ENCODE measurements around the gene MDFIC. TPM values are rescaled to one million over a fixed set of nuclear protein-coding genes. Genes with fewer than 3 reads are reported as not detected.
"Not testable (repeated sequence)": the region's sequence is repeated elsewhere in the genome, so short reads cannot be mapped to it uniquely, and the experiment has no call there.

The MDFIC gene
- not detected in 2 replicates for total RNA-seq (2014; rRNA removed; shearing (Covaris generic); ENCODE audit: low replicate concordance)

DNA sequence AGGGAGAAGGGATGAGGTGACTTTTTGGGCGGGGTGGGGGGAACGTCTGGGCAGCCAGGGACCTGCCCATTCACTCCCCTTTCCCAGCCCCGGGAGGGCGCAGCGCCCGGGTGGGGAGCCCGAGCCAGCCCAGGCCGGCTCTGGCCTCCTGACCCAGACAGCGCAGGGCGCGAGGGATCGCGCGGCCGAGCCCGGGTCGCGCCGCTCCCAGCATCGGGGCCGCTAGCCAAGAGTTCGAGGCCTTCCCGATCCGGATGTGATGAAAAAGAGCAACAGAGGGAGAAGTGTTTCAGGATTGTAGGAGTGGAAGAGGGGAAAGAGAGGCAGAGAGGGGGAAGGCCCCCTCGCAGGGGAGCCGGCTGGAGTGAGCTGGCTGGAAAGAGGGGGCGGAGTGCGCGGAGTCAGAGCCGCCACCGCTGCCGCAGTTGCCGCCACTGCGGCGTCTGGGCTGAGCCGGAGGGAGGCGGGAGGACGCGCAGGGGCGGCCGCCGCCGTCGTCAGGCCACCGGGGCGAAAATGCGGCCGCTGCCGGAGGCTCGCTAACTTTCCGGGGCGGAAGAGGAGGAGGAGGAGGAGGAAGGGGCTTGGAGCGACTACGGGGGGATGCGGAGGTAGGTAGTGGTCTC, at the start of gene MDFIC:
MDFIC (plus strand) TSS at position 69 of the 626 bp plus-strand sequence. CDS start 940 bp downstream, outside the sequence.
- no peaks in the 10 kb centered on the region for H3K4me1 ChIP-seq (ENCODE audit: low read length)
- no peaks in the 10 kb centered on the region for H3K9me3 ChIP-seq (ENCODE audit: low read length)
- no peak within 1 kb of the TSS for H3K4me3 ChIP-seq (ENCODE audit: low read length)
- H3K27ac ChIP-seq (ENCODE audit: low read length): no peak within 1 kb of the TSS
- no peaks in the 10 kb centered on the region for H3K79me2 ChIP-seq (ENCODE audit: low read length)
- no peak within 1 kb of the TSS for H3K9ac ChIP-seq (ENCODE audit: low read length)
- H3K27me3 ChIP-seq (ENCODE audit: low read length): no peaks in the 10 kb centered on the region
- no peak within 1 kb of the TSS for H3K4me2 ChIP-seq (ENCODE audit: low read depth, low read length, poor library complexity, severe bottlenecking)
- no peaks in the 10 kb centered on the region for H4K20me1 ChIP-seq (ENCODE audit: insufficient read depth, low read depth, low read length)
- no peak for DNase-seq
- H3K36me3 ChIP-seq (ENCODE audit: insufficient read depth, low read length): no peaks in the 10 kb centered on the region
- no peak within 1 kb of the TSS for H2AFZ ChIP-seq (ENCODE audit: low read length)
- no peaks in the 10 kb centered on the region for H3K9me2 ChIP-seq (replicated peaks; ENCODE audit: insufficient read depth, low read length)

DNA sequence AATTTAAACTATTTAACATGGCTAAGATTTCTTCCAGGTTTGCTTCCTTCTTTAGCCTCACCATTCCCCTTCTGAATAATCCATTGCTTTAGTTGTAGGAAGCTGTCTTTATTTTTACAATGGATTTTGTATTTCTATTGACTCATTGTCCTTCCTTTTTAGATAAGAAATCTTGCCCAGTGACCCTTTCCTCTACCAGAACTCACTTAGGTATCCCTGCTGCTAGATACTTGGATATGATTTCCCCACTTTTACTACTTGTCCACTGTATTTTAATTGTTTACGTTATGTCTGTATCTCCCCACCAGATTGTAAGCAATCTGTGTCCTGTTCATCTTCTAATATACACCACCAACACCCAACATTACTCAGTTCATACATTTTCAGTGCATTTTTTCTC, 47.7 kb upstream of the MDFIC start:
- no peak overlapping the region for H2AFZ ChIP-seq (ENCODE audit: low read length)

DNA sequence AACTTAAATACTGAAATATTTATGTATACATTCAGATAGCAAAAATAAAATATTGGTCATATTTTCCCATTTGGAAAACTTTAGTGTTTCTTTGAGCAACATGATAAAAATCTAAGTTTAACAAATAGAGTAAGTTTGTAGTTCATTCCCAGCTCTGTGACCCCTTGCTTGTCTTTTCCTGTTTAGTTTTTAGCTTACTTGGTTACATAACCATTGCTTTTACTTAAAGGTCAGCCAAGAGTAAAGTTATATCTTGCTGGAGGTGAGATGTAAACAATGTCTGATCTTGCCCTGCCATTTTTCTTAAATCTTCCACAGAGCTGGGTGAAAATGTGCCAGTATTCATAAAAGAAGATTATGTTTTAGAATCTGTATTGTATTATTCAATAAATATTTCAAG, 46.7 kb upstream of the MDFIC start:
- no peak for DNase-seq
- no peak overlapping the region for H3K4me2 ChIP-seq (ENCODE audit: low read depth, low read length, poor library complexity, severe bottlenecking)
- no peaks in the 10 kb centered on the region for H4K20me1 ChIP-seq (ENCODE audit: insufficient read depth, low read depth, low read length)
- H3K4me3 ChIP-seq (ENCODE audit: low read length): no peak overlapping the region
- no peak overlapping the region for H3K9ac ChIP-seq (ENCODE audit: low read length)
- no peaks in the 10 kb centered on the region for H3K4me1 ChIP-seq (ENCODE audit: low read length)
- H3K9me2 ChIP-seq (replicated peaks; ENCODE audit: insufficient read depth, low read length): no peaks in the 10 kb centered on the region
- H2AFZ ChIP-seq (ENCODE audit: low read length): no peak overlapping the region
- H3K27me3 ChIP-seq (ENCODE audit: low read length): no peaks in the 10 kb centered on the region
- no peaks in the 10 kb centered on the region for H3K36me3 ChIP-seq (ENCODE audit: insufficient read depth, low read length)
- peaks cover 17% of the 10 kb centered on the region; the same call in 1 of the 2 replicates for H3K9me3 ChIP-seq (ENCODE audit: low read length)
- H3K27ac ChIP-seq (ENCODE audit: low read length): no peak overlapping the region
- no peaks in the 10 kb centered on the region for H3K79me2 ChIP-seq (ENCODE audit: low read length)

More for the DNA sequence above, 47.7 kb upstream of the MDFIC start:
- H3K4me3 ChIP-seq (ENCODE audit: low read length): no peak overlapping the region
- no peaks in the 10 kb centered on the region for H3K27me3 ChIP-seq (ENCODE audit: low read length)
- H3K9me2 ChIP-seq (replicated peaks; ENCODE audit: insufficient read depth, low read length): no peaks in the 10 kb centered on the region
- no peak overlapping the region for H3K4me2 ChIP-seq (ENCODE audit: low read depth, low read length, poor library complexity, severe bottlenecking)
- H4K20me1 ChIP-seq (ENCODE audit: insufficient read depth, low read depth, low read length): no peaks in the 10 kb centered on the region
- H3K4me1 ChIP-seq (ENCODE audit: low read length): no peaks in the 10 kb centered on the region
- no peak for DNase-seq
- no peak overlapping the region for H3K27ac ChIP-seq (ENCODE audit: low read length)
- no peaks in the 10 kb centered on the region for H3K79me2 ChIP-seq (ENCODE audit: low read length)
- H3K36me3 ChIP-seq (ENCODE audit: insufficient read depth, low read length): no peaks in the 10 kb centered on the region
- peaks cover 17% of the 10 kb centered on the region; the same call in 1 of the 2 replicates for H3K9me3 ChIP-seq (ENCODE audit: low read length)
- H3K9ac ChIP-seq (ENCODE audit: low read length): no peak overlapping the region

DNA sequence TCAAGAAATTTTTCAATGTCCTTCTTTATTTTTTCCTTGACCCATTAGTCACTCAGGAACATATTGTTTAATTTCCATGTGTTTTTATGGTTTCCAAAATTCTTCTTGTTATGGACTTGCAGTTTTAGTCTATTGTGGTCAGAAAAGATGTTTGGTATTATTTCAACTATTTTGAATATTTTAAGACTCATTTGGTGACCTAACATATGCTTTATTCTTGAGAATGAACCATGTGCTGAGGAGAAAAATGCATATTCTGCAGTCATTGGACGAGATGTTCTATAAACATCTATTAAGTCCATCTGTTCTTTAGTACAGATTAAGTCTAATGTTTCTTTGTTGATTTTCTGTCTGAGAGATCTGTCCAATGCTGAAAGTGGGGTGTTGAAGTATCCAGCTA, 42.3 kb upstream of the MDFIC start:
- Histone ChIP-seq H2AFZ (ENCODE audit: low read length) (no peak overlapping the region), H3K9me2 (replicated peaks; ENCODE audit: insufficient read depth, low read length) (no peaks in the 10 kb centered on the region), H3K9ac (ENCODE audit: low read length) (no peak overlapping the region), H3K36me3 (ENCODE audit: insufficient read depth, low read length) (no peaks in the 10 kb centered on the region), H4K20me1 (ENCODE audit: insufficient read depth, low read depth, low read length) (no peaks in the 10 kb centered on the region), H3K9me3 (ENCODE audit: low read length) (peaks cover 22% of the 10 kb centered on the region), H3K27ac (ENCODE audit: low read length) (no peak overlapping the region), H3K4me2 (ENCODE audit: low read depth, low read length, poor library complexity, severe bottlenecking) (no peak overlapping the region), H3K27me3 (ENCODE audit: low read length) (no peaks in the 10 kb centered on the region), H3K79me2 (ENCODE audit: low read length) (no peaks in the 10 kb centered on the region), H3K4me3 (ENCODE audit: low read length) (no peak overlapping the region), H3K4me1 (ENCODE audit: low read length) (no peaks in the 10 kb centered on the region)
- DNase-seq: no peak

DNA sequence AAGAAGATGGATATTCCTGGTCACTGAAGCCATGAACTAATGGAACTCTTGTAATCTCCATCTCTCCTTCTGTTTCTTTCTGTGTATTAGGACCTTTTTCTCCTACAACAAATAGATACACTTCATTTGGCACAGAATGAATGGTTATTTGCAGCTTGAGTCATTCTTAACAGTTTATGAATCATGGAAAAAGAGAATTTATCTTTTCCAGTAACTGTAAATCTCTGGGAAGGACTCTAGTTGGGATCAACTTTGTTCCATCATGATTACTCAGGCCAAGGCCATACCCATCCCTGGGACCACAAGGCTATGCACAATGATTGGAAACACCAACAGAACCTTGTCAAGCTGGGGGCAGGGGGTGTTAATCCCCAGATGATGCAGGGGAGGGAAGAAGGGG, 36.1 kb upstream of the MDFIC start:
- H3K27me3 ChIP-seq (ENCODE audit: low read length): no peaks in the 10 kb centered on the region
- H3K9me3 ChIP-seq (ENCODE audit: low read length): peaks cover 8% of the 10 kb centered on the region
- no peak overlapping the region for H3K4me2 ChIP-seq (ENCODE audit: low read depth, low read length, poor library complexity, severe bottlenecking)
- H4K20me1 ChIP-seq (ENCODE audit: insufficient read depth, low read depth, low read length): no peaks in the 10 kb centered on the region
- no peaks in the 10 kb centered on the region for H3K9me2 ChIP-seq (replicated peaks; ENCODE audit: insufficient read depth, low read length)
- no peak overlapping the region for H3K27ac ChIP-seq (ENCODE audit: low read length)
- no peak for DNase-seq
- H3K9ac ChIP-seq (ENCODE audit: low read length): no peak overlapping the region
- no peak overlapping the region for H2AFZ ChIP-seq (ENCODE audit: low read length)
- no peaks in the 10 kb centered on the region for H3K79me2 ChIP-seq (ENCODE audit: low read length)
- H3K4me1 ChIP-seq (ENCODE audit: low read length): no peaks in the 10 kb centered on the region
- no peaks in the 10 kb centered on the region for H3K36me3 ChIP-seq (ENCODE audit: insufficient read depth, low read length)
- no peak overlapping the region for H3K4me3 ChIP-seq (ENCODE audit: low read length)

GRCh38 chr7:114886241-114886640, 35.7 kb upstream of the MDFIC start:
- no peak overlapping the region for H3K9ac ChIP-seq (ENCODE audit: low read length)
- H3K9me3 ChIP-seq (ENCODE audit: low read length): peaks cover 8% of the 10 kb centered on the region
- no peak overlapping the region for H3K27ac ChIP-seq (ENCODE audit: low read length)
- no peaks in the 10 kb centered on the region for H4K20me1 ChIP-seq (ENCODE audit: insufficient read depth, low read depth, low read length)
- no peaks in the 10 kb centered on the region for H3K9me2 ChIP-seq (replicated peaks; ENCODE audit: insufficient read depth, low read length)
- H3K79me2 ChIP-seq (ENCODE audit: low read length): no peaks in the 10 kb centered on the region
- no peaks in the 10 kb centered on the region for H3K36me3 ChIP-seq (ENCODE audit: insufficient read depth, low read length)
- H3K4me3 ChIP-seq (ENCODE audit: low read length): no peak overlapping the region
- no peak for DNase-seq
- no peak overlapping the region for H3K4me2 ChIP-seq (ENCODE audit: low read depth, low read length, poor library complexity, severe bottlenecking)
- H3K4me1 ChIP-seq (ENCODE audit: low read length): no peaks in the 10 kb centered on the region
- H3K27me3 ChIP-seq (ENCODE audit: low read length): no peaks in the 10 kb centered on the region
- no peak overlapping the region for H2AFZ ChIP-seq (ENCODE audit: low read length)

- H3K9me2 ChIP-seq (replicated peaks; ENCODE audit: insufficient read depth, low read length); H3K4me2 ChIP-seq (ENCODE audit: low read depth, low read length, poor library complexity, severe bottlenecking); H3K27ac ChIP-seq (ENCODE audit: low read length); DNase-seq; H3K27me3 ChIP-seq (ENCODE audit: low read length); H2AFZ ChIP-seq (ENCODE audit: low read length); H3K36me3 ChIP-seq (ENCODE audit: insufficient read depth, low read length); H3K4me1 ChIP-seq (ENCODE audit: low read length); H3K9ac ChIP-seq (ENCODE audit: low read length); H3K4me3 ChIP-seq (ENCODE audit: low read length); H3K9me3 ChIP-seq (ENCODE audit: low read length); H3K79me2 ChIP-seq (ENCODE audit: low read length); H4K20me1 ChIP-seq (ENCODE audit: insufficient read depth, low read depth, low read length): not testable (repeated sequence)
Observed at GRCh38 chr7:114889116-114889515, 32.8 kb upstream of the MDFIC start.

GRCh38 chr7:114889646-114890285, 32.1 kb upstream of the MDFIC start:
- H3K4me3 ChIP-seq (ENCODE audit: low read length): no peak overlapping the region

More at GRCh38 chr7:114889646-114890285, 32.1 kb upstream of the MDFIC start:
- Histone ChIP-seq H3K9me2 (replicated peaks; ENCODE audit: insufficient read depth, low read length) (no peaks in the 10 kb centered on the region), H3K79me2 (ENCODE audit: low read length) (no peaks in the 10 kb centered on the region), H3K27me3 (ENCODE audit: low read length) (no peaks in the 10 kb centered on the region), H4K20me1 (ENCODE audit: insufficient read depth, low read depth, low read length) (no peaks in the 10 kb centered on the region), H3K9ac (ENCODE audit: low read length) (no peak overlapping the region), H3K4me2 (ENCODE audit: low read depth, low read length, poor library complexity, severe bottlenecking) (no peak overlapping the region), H3K36me3 (ENCODE audit: insufficient read depth, low read length) (no peaks in the 10 kb centered on the region), H3K4me1 (ENCODE audit: low read length) (no peaks in the 10 kb centered on the region), H3K27ac (ENCODE audit: low read length) (no peak overlapping the region), H2AFZ (ENCODE audit: low read length) (no peak overlapping the region), H3K9me3 (ENCODE audit: low read length) (no peaks in the 10 kb centered on the region; the same call in none of the 2 replicates)
- no peak for DNase-seq
